H1 (cell line): ENCODE measurements around the gene UNC13C. TPM values are rescaled to one million over a fixed set of nuclear protein-coding genes. Genes with fewer than 3 reads are reported as not detected.

Experiments
- ATF3 ChIP-seq: IDR thresholded peaks from 2 replicates; pipeline ENCODE4 v1.6.1; 2011; ENCODE audit warnings: low read depth, mild to moderate bottlenecking, low read length; ENCODE audit not compliant: insufficient read depth
- CHD2 ChIP-seq: IDR thresholded peaks from 2 replicates; pipeline ENCODE4 v1.6.1; 2012; ENCODE audit warnings: low read length, improper control_type of control experiment
- CHD7 ChIP-seq: fragments of 300-600 bp; sonication (generic); IDR thresholded peaks from 2 replicates; pipeline ENCODE4 v1.7.1; 2012; ENCODE audit warnings: low read length, moderate library complexity, mild to moderate bottlenecking, inconsistent platforms; ENCODE audit not compliant: insufficient replicate concordance
- CTBP2 ChIP-seq: IDR thresholded peaks from 2 replicates; pipeline ENCODE4 v1.7.0; 2011; ENCODE audit warnings: borderline replicate concordance, mild to moderate bottlenecking, moderate library complexity, mixed read lengths, low read length; ENCODE audit not compliant: insufficient read depth, insufficient read length
- HDAC6 ChIP-seq: IDR thresholded peaks from one replicate; pipeline ENCODE4 v1.7.1; 2012; ENCODE audit warnings: low read depth, mild to moderate bottlenecking, inconsistent platforms, low read length, moderate library complexity
- JUN ChIP-seq: IDR thresholded peaks from 2 replicates; pipeline ENCODE4 v1.6.1; 2011; ENCODE audit warnings: low read depth, mild to moderate bottlenecking, improper control_type of control experiment, low read length
- KDM1A ChIP-seq: fragments of 200-600, 300-600 bp; sonication (generic); IDR thresholded peaks from 2 replicates; pipeline ENCODE4 v1.7.1; 2016; ENCODE audit warnings: mild to moderate bottlenecking, low read length, borderline replicate concordance
- KDM5A ChIP-seq: fragments of 200-600 bp; IDR thresholded peaks from 2 replicates; pipeline ENCODE4 v1.7.1; 2012; ENCODE audit warnings: mild to moderate bottlenecking, low read length, inconsistent platforms, mixed read lengths
- MAFK ChIP-seq: IDR thresholded peaks from 2 replicates; pipeline ENCODE4 v1.6.1; 2012; ENCODE audit warnings: low read depth, mild to moderate bottlenecking, improper control_type of control experiment, low read length
- NRF1 ChIP-seq: IDR thresholded peaks from 2 replicates; pipeline ENCODE4 v1.6.1; 2011; ENCODE audit warnings: mild to moderate bottlenecking, low read depth, low read length, improper control_type of control experiment
- PHF8 ChIP-seq: fragments of 200-600 bp; sonication (generic); conservative IDR thresholded peaks from 2 replicates; pipeline ENCODE4 v1.7.1; 2012; ENCODE audit warnings: low read depth, mild to moderate bottlenecking, inconsistent platforms, low read length, moderate library complexity
- SP2 ChIP-seq: IDR thresholded peaks from 2 replicates; pipeline ENCODE4 v1.6.1; 2012; ENCODE audit warnings: mild to moderate bottlenecking, low read length, inconsistent platforms
- polyA plus RNA-seq, 7 experiments: library from polyadenylated mRNA; depleted of rRNA in 3 of 7; stranded (reverse) in 5 of 7; unstranded in 2 of 7; fragments of >200 nt in 5 of 7; fragments of 200-250 nt in 2 of 7; gene quantifications; 1 replicate in 5 of 7; 2 replicates in 1 of 7; 4 replicates in 1 of 7; pipeline versions ENCODE4 v1.2.1 to v1.2.3, GENCODE V29; 2011 to 2013; ENCODE audit warnings: missing spikeins in 2 of 7, mixed read lengths in 2 of 7
- total RNA-seq: library from RNA; stranded (reverse); fragmentation: NEBNext Ultra II Directional; extraction: Animal tissue kit (Norgen Biotek cat#: 25700); gene quantifications from 2 replicates; pipeline ENCODE4 v1.2.1, GENCODE V29; 2021

UNC13C gene
- total and polyA plus RNA-seq, 2 of the 8 experiments (the other 6 are each of a cell fraction or from before 2014, with no cell fraction given), result 0.02 to 0.13 TPM

GRCh38 chr15:54528021-54528420 is 549.8 kb downstream of the UNC13C start (continued):
- TF ChIP-seq CHD7 (no peak), PHF8 (no peak), ATF3 (no peak), SP2 (no peak), JUN (no peak), CHD2 (no peak), HDAC6 (no peak), KDM5A (no peak), KDM1A (no peak), NRF1 (no peak), MAFK (no peak), CTBP2 (no peak)
